ENCODE measurements around the gene ZNF716. TPM values are rescaled to one million over a fixed set of nuclear protein-coding genes. Genes with fewer than 3 reads are reported as not detected.
"Not testable (repeated sequence)": the region's sequence is repeated elsewhere in the genome, so short reads cannot be mapped to it uniquely, and the experiment has no call there.

Gene ZNF716
- total and polyA plus RNA-seq, 4 experiments from 2014 or later: not detected

DNA sequence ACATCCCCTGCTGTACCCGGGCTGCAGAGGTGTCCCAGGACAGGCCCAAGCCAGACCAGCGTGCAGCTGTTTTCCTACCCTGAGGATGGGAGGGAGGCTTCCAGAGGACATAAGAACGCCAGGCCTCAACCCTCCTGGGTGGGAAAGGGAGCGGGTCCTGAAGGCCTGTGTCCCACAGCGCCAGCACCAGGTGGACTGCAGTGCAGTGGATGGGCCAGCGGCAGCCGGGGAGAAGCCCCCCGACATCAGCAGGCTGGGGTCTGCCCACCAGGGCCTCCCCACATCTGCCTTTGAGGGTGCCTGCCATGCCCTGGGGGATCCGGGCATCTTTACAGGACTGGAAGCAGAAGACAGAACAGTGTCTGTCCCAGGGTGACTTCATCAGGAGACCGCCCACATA is 22.8 kb upstream of the ZNF716 start:
- POLR2A ChIA-PET (ENCODE audit: partially characterized antibody): no interaction called here
- H3K9me3 ChIP-seq (ENCODE audit: control insufficient read depth in 1 of 2, low read length in 2 of 2): no peaks in the 10 kb centered on the region

GRCh38 chr7:57427594-57427993 is 22.4 kb upstream of the ZNF716 start:
- H3K27ac ChIP-seq (ENCODE audit: low read depth, low read length): no peak overlapping the region
- H3K4me3 ChIP-seq (ENCODE audit: low read length in 2 of 2): no peak overlapping the region
- H3K4me1 ChIP-seq (ENCODE audit: insufficient read depth, low read length): no peaks in the 10 kb centered on the region
- H3K4me1 Mint-ChIP-seq: no peaks in the 10 kb centered on the region
- H3K9me3 ChIP-seq (ENCODE audit: control insufficient read depth in 1 of 2, low read length in 2 of 2): no peaks in the 10 kb centered on the region
- POLR2A ChIA-PET (ENCODE audit: partially characterized antibody): no interaction called here
- peaks cover 2 to 28% (median 14%) of the 10 kb centered on the region in 8 donors for H3K9me3 Mint-ChIP-seq
- no peaks in the 10 kb centered on the region for H3K27me3 ChIP-seq (ENCODE audit: insufficient read depth, low read length)
- CTCF ChIA-PET (ENCODE audit: partially characterized antibody): no interaction called here
- no peak overlapping the region for H3K4me3 Mint-ChIP-seq
- peaks cover 0 to 3% of the 10 kb centered on the region in 2 donors for H3K36me3 Mint-ChIP-seq
- H3K27me3 Mint-ChIP-seq: no peaks in the 10 kb centered on the region
- intact Hi-C loops (cut with micrococcal nuclease): no loop called here
- DNase-seq: no peak
- no peaks in the 10 kb centered on the region for H3K36me3 ChIP-seq (ENCODE audit: insufficient read depth, low read length)
- H3K27ac Mint-ChIP-seq: no peak overlapping the region

More for the DNA sequence above, 22.8 kb upstream of the ZNF716 start:
- no peak overlapping the region for H3K27ac Mint-ChIP-seq
- intact Hi-C loops (cut with micrococcal nuclease): no loop called here
- no peak overlapping the region for H3K4me3 Mint-ChIP-seq
- H3K4me3 ChIP-seq (ENCODE audit: low read length in 2 of 2): no peak overlapping the region
- peaks cover 0 to 3% of the 10 kb centered on the region in 2 donors for H3K36me3 Mint-ChIP-seq
- no peaks in the 10 kb centered on the region for H3K36me3 ChIP-seq (ENCODE audit: insufficient read depth, low read length)
- H3K27ac ChIP-seq (ENCODE audit: low read depth, low read length): no peak overlapping the region
- peaks cover 2 to 25% (median 15%) of the 10 kb centered on the region in 8 donors for H3K9me3 Mint-ChIP-seq
- no peaks in the 10 kb centered on the region for H3K4me1 Mint-ChIP-seq
- DNase-seq: no peak
- no peaks in the 10 kb centered on the region for H3K4me1 ChIP-seq (ENCODE audit: insufficient read depth, low read length)
- H3K27me3 ChIP-seq (ENCODE audit: insufficient read depth, low read length): no peaks in the 10 kb centered on the region
- H3K27me3 Mint-ChIP-seq: no peaks in the 10 kb centered on the region
- CTCF ChIA-PET (ENCODE audit: partially characterized antibody): no interaction called here

GRCh38 chr7:57432583-57432982 is 17.4 kb upstream of the ZNF716 start:
- H3K27me3 Mint-ChIP-seq: no peaks in the 10 kb centered on the region
- peaks cover 2 to 30% (median 10%) of the 10 kb centered on the region in 8 donors for H3K9me3 Mint-ChIP-seq
- H3K4me1 Mint-ChIP-seq: no peaks in the 10 kb centered on the region
- no peak overlapping the region for H3K4me3 ChIP-seq (ENCODE audit: low read length in 2 of 2)
- CTCF ChIA-PET (ENCODE audit: partially characterized antibody): no interaction called here
- no peaks in the 10 kb centered on the region for H3K4me1 ChIP-seq (ENCODE audit: insufficient read depth, low read length)
- H3K27ac ChIP-seq (ENCODE audit: low read depth, low read length): no peak overlapping the region
- H3K36me3 Mint-ChIP-seq: no peaks in the 10 kb centered on the region
- H3K27ac Mint-ChIP-seq: no peak overlapping the region
- H3K9me3 ChIP-seq (ENCODE audit: control insufficient read depth in 1 of 2, low read length in 2 of 2): no peaks in the 10 kb centered on the region
- POLR2A ChIA-PET (ENCODE audit: partially characterized antibody): no interaction called here
- H3K4me3 Mint-ChIP-seq: no peak overlapping the region
- DNase-seq: no peak
- H3K27me3 ChIP-seq (ENCODE audit: insufficient read depth, low read length): no peaks in the 10 kb centered on the region
- intact Hi-C loops (cut with micrococcal nuclease): no loop called here
- H3K36me3 ChIP-seq (ENCODE audit: insufficient read depth, low read length): no peaks in the 10 kb centered on the region

DNA sequence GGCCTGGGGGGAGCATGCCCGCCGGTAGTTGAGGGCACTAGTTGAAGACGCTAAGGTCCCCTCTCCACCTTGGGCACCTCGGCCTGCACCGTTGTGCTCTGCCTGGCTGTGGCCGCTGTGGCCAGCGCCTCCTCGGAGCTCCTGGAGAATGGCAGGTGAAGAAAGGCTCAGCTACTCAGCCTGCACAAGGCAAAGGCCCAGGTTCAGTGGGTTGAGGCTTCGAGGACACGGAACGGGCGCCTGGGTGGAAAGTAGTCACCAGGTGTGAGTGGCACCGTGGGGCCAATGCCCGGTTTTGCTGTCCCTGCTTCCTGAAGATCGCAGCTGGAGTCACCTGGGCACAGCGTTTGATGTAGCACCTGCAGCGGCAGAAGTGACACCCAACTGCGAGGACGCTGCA is 12.4 kb upstream of the ZNF716 start:
- no peak for DNase-seq
- no peak overlapping the region for H3K4me3 Mint-ChIP-seq
- ChIA-PET POLR2A (ENCODE audit: partially characterized antibody) (no interaction called here), CTCF (ENCODE audit: partially characterized antibody) (no interaction called here)
- peaks cover 0 to 32% (median 19%) of the 10 kb centered on the region in 8 donors for H3K9me3 Mint-ChIP-seq
- H3K4me3 ChIP-seq (ENCODE audit: low read length in 2 of 2): no peak overlapping the region
- peaks cover 0 to 3% of the 10 kb centered on the region in 2 donors for H3K9me3 ChIP-seq (ENCODE audit: control insufficient read depth in 1 of 2, low read length in 2 of 2)
- H3K36me3 Mint-ChIP-seq: peaks cover 0 to 3% of the 10 kb centered on the region in 2 donors
- no peaks in the 10 kb centered on the region for H3K27me3 Mint-ChIP-seq
- H3K36me3 ChIP-seq (ENCODE audit: insufficient read depth, low read length): no peaks in the 10 kb centered on the region
- intact Hi-C loops (cut with micrococcal nuclease): no loop called here
- no peaks in the 10 kb centered on the region for H3K27me3 ChIP-seq (ENCODE audit: insufficient read depth, low read length)
- no peaks in the 10 kb centered on the region for H3K4me1 Mint-ChIP-seq
- H3K4me1 ChIP-seq (ENCODE audit: insufficient read depth, low read length): no peaks in the 10 kb centered on the region
- no peak overlapping the region for H3K27ac ChIP-seq (ENCODE audit: low read depth, low read length)
- H3K27ac Mint-ChIP-seq: no peak overlapping the region

DNA sequence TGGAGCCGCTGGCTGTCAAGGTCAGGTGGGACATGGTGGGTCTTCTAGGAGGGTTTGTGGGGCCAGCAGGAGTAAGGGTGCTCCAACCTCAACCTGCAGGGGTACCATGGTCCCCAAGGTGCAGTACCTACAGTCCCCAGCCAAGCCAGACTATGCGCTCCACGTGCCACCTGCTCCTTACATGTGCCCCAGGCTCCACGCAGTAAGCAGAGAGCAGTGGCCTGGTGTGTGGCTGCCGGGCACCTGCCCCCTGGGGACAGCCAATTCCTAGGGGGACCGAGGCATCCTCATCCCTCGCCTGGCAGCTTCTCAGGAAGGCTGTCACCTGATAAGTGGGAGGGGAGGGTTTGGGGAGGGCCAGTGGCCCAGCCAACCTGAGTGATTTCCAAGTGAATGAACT is 11.7 kb upstream of the ZNF716 start:
- Mint-ChIP-seq H3K27me3 (no peaks in the 10 kb centered on the region), H3K9me3 (peaks cover 0 to 37% (median 23%) of the 10 kb centered on the region in 8 donors), H3K36me3 (peaks cover 0 to 3% of the 10 kb centered on the region in 2 donors), H3K27ac (no peak overlapping the region), H3K4me3 (no peak overlapping the region), H3K4me1 (no peaks in the 10 kb centered on the region)
- H3K9me3 ChIP-seq (ENCODE audit: control insufficient read depth in 1 of 2, low read length in 2 of 2): peaks cover 0 to 3% of the 10 kb centered on the region in 2 donors
- H3K4me1 ChIP-seq (ENCODE audit: insufficient read depth, low read length): no peaks in the 10 kb centered on the region
- no peaks in the 10 kb centered on the region for H3K36me3 ChIP-seq (ENCODE audit: insufficient read depth, low read length)
- CTCF ChIA-PET (ENCODE audit: partially characterized antibody): no interaction called here
- H3K27me3 ChIP-seq (ENCODE audit: insufficient read depth, low read length): no peaks in the 10 kb centered on the region
- intact Hi-C loops (cut with micrococcal nuclease): no loop called here
- H3K4me3 ChIP-seq (ENCODE audit: low read length in 2 of 2): no peak overlapping the region
- POLR2A ChIA-PET (ENCODE audit: partially characterized antibody): no interaction called here
- H3K27ac ChIP-seq (ENCODE audit: low read depth, low read length): no peak overlapping the region
- no peak for DNase-seq

- no peak for DNase-seq
- Mint-ChIP-seq H3K27me3 (no peaks in the 10 kb centered on the region), H3K36me3 (peaks cover 0 to 3% of the 10 kb centered on the region in 2 donors), H3K4me1 (no peaks in the 10 kb centered on the region), H3K9me3 (peaks cover 0 to 36% (median 25%) of the 10 kb centered on the region in 8 donors), H3K4me3 (no peak overlapping the region), H3K27ac (no peak overlapping the region)
- Histone ChIP-seq H3K27ac (ENCODE audit: low read depth, low read length) (no peak overlapping the region), H3K36me3 (ENCODE audit: insufficient read depth, low read length) (no peaks in the 10 kb centered on the region), H3K4me1 (ENCODE audit: insufficient read depth, low read length) (no peaks in the 10 kb centered on the region), H3K9me3 (ENCODE audit: control insufficient read depth in 1 of 2, low read length in 2 of 2) (peaks cover 0 to 3% of the 10 kb centered on the region in 2 donors), H3K4me3 (ENCODE audit: low read length in 2 of 2) (no peak overlapping the region), H3K27me3 (ENCODE audit: insufficient read depth, low read length) (no peaks in the 10 kb centered on the region)
- POLR2A ChIA-PET (ENCODE audit: partially characterized antibody): no interaction called here
- intact Hi-C loops (cut with micrococcal nuclease): no loop called here
- CTCF ChIA-PET (ENCODE audit: partially characterized antibody): no interaction called here
Measured at GRCh38 chr7:57443567-57443966, 6.4 kb upstream of the ZNF716 start.

DNA sequence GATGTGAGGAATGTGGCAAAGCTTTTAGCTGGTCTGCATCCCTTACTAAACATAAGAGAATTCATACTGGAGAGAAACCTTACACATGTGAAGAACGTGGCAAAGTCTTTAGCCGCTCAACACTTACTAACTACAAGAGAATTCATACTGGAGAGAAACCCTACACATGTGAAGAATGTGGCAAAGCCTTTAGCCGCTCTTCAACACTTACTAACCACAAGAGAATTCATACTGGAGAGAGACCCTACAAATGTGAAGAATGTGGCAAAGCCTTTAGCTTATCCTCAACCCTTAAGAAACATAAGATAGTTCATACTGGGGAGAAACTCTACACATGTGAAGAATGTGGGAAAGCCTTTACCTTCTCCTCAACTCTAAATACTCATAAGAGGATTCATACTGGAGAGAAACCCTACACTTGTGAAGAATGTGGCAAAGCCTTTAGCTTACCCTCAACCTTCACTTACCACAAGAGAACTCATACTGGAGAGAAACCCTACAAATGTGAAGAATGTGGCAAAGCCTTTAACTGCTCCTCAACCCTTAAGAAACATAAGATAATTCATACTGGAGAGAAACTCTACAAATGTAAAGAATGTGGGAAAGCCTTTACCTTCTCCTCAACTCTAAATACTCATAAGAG is 19.3 kb downstream of the ZNF716 start:
- H3K36me3 Mint-ChIP-seq; POLR2A ChIA-PET (ENCODE audit: partially characterized antibody); H3K27me3 Mint-ChIP-seq; H3K4me1 ChIP-seq (ENCODE audit: insufficient read depth, low read length); H3K27me3 ChIP-seq (ENCODE audit: insufficient read depth, low read length); H3K27ac ChIP-seq (ENCODE audit: low read depth, low read length); intact Hi-C loops (cut with micrococcal nuclease); CTCF ChIA-PET (ENCODE audit: partially characterized antibody); H3K4me3 Mint-ChIP-seq; H3K4me1 Mint-ChIP-seq; H3K4me3 ChIP-seq (ENCODE audit: low read length in 2 of 2); H3K36me3 ChIP-seq (ENCODE audit: insufficient read depth, low read length); DNase-seq; H3K27ac Mint-ChIP-seq: not testable (repeated sequence)
- H3K9me3 Mint-ChIP-seq: peaks cover 2 to 82% (median 61%) of the 10 kb centered on the region in 8 donors
- peaks cover 0 to 13% of the 10 kb centered on the region in 2 donors for H3K9me3 ChIP-seq (ENCODE audit: control insufficient read depth in 1 of 2, low read length in 2 of 2)

DNA sequence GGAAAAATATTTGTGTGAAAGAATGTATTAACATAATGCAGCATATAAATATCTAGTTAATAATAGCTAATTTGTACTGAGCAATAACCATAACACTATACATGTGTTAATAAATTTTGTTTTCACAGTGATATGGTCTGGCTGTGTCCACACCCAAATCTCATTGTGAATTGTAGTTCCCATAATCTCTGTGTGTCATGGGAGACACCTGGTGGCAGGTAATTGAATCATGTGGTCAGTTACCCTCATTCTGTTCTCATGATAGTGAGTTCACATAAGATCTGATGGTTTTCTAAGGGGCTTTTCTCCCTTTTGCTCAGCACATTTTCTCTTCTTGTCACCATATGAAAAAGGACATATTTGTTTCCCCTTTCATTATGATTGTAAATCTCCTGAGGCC is 30.3 kb downstream of the ZNF716 start:
- H3K4me3 ChIP-seq (ENCODE audit: low read length in 2 of 2); H3K27ac Mint-ChIP-seq; H3K4me3 Mint-ChIP-seq; CTCF ChIA-PET (ENCODE audit: partially characterized antibody); H3K36me3 ChIP-seq (ENCODE audit: insufficient read depth, low read length); H3K9me3 ChIP-seq (ENCODE audit: control insufficient read depth in 1 of 2, low read length in 2 of 2); POLR2A ChIA-PET (ENCODE audit: partially characterized antibody); H3K27me3 ChIP-seq (ENCODE audit: insufficient read depth, low read length); H3K4me1 ChIP-seq (ENCODE audit: insufficient read depth, low read length); H3K27ac ChIP-seq (ENCODE audit: low read depth, low read length); intact Hi-C loops (cut with micrococcal nuclease); DNase-seq; H3K36me3 Mint-ChIP-seq; H3K27me3 Mint-ChIP-seq; H3K4me1 Mint-ChIP-seq: not testable (repeated sequence)
- peaks cover 0 to 43% (median 20%) of the 10 kb centered on the region in 8 donors for H3K9me3 Mint-ChIP-seq

All from CD4-positive, alpha-beta memory T cell (primary cell).